ENCODE data around the gene TBC1D4.

DNA sequence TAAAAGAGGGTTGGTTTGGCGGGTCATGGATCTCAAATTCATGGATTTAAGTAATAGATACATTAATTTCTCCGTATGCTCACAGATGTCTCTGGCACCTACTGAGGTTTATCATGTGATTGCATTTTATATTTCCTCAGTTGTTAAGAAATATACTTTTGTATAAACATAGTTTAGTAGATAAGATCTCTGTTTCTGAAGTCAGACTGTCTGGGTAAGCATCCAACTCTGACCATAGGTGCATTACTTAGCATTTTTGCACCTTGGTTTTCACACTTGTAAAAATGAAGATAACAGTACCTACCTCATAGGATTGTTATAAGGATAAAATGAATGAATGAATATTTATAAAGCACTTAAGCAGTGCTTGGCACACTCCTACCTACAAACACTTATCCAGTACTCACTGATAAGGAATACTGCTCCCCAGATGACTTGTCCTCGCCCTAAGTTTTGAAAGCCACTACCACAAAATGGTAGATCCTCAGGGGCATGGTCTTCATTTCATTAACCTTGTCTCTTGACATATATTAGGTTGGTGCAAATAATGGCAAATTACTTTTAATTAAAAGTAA, 29.2 kb upstream of the TBC1D4 start:
- TF ChIP-seq EZH2 (IDR thresholded peaks at IDR 0.05; ENCODE audit: low read length, unreplicated experiment): no peak
- TF ChIP-seq, protein P1, sequence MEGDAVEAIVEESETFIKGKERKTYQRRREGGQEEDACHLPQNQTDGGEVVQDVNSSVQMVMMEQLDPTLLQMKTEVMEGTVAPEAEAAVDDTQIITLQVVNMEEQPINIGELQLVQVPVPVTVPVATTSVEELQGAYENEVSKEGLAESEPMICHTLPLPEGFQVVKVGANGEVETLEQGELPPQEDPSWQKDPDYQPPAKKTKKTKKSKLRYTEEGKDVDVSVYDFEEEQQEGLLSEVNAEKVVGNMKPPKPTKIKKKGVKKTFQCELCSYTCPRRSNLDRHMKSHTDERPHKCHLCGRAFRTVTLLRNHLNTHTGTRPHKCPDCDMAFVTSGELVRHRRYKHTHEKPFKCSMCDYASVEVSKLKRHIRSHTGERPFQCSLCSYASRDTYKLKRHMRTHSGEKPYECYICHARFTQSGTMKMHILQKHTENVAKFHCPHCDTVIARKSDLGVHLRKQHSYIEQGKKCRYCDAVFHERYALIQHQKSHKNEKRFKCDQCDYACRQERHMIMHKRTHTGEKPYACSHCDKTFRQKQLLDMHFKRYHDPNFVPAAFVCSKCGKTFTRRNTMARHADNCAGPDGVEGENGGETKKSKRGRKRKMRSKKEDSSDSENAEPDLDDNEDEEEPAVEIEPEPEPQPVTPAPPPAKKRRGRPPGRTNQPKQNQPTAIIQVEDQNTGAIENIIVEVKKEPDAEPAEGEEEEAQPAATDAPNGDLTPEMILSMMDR (conservative IDR thresholded peaks at IDR 0.05; ENCODE audit: low read depth, low read length): no peak
